Subcutaneous adipose tissue (tissue), 4 donors: ENCODE data around the gene SRSF1. TPM values are rescaled to one million over a fixed set of nuclear protein-coding genes. Genes with fewer than 3 reads are reported as not detected.

Source experiments
- total RNA-seq, 4 donors: library from RNA; depleted of rRNA; stranded (reverse); fragments of >200 nt; gene quantifications; one replicate each; pipeline ENCODE4 v1.1.0, GENCODE V29; 2016
- TF ChIP-seq, protein P1 (sequence below): fragments of 450-650 bp; IDR thresholded peaks from one replicate; pipeline ENCODE4 v1.5.1; 2016; ENCODE audit warnings: low read depth, mild to moderate bottlenecking, control low read depth, antibody characterized with exemption, moderate library complexity

Gene SRSF1, protein sequence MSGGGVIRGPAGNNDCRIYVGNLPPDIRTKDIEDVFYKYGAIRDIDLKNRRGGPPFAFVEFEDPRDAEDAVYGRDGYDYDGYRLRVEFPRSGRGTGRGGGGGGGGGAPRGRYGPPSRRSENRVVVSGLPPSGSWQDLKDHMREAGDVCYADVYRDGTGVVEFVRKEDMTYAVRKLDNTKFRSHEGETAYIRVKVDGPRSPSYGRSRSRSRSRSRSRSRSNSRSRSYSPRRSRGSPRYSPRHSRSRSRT
- total RNA-seq: 100 to 1,000 TPM; 115 to 271 (median 142) TPM

DNA sequence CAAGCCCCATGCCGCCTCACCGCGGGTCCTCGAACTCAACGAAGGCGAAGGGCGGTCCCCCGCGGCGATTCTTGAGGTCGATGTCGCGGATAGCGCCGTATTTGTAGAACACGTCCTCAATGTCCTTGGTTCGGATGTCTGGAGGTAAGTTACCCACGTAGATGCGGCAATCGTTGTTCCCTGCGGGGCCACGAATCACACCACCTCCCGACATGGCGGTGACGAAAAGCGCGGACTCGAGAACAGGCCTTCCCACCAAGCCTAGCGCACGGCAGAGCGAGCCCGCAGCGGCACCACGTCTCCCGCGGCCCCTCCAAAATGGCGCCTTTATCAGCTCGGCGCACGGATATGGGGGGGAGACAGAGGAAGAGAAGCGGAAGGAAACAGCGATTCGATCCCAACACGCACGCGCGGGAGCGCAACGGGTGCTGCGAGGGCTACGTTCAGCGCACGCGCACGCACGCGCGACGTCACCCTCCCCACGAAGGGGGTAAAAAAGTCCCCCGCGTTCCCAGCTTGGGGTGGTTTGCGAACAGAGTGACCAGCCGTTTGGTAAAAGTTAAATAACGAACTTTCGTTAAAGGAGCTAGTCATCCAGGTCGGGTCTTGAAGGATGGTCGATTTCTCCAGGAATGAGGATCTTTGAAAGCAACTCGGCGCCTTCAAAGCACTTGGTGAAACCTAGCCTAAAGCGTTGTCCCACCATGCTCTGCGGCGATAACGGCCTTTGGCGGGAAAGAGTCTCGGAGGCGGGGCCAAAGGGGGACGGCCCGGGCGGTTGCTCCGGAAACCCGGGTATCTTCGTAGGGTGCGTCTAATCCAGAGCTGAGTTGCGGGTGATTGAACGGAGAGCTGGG, at the start of gene SRSF1:
SRSF1 (minus strand) TSS at position 323 of the 857 bp plus-strand sequence; CDS start at position 214, 109 bp downstream.
- TF ChIP-seq, protein P1, sequence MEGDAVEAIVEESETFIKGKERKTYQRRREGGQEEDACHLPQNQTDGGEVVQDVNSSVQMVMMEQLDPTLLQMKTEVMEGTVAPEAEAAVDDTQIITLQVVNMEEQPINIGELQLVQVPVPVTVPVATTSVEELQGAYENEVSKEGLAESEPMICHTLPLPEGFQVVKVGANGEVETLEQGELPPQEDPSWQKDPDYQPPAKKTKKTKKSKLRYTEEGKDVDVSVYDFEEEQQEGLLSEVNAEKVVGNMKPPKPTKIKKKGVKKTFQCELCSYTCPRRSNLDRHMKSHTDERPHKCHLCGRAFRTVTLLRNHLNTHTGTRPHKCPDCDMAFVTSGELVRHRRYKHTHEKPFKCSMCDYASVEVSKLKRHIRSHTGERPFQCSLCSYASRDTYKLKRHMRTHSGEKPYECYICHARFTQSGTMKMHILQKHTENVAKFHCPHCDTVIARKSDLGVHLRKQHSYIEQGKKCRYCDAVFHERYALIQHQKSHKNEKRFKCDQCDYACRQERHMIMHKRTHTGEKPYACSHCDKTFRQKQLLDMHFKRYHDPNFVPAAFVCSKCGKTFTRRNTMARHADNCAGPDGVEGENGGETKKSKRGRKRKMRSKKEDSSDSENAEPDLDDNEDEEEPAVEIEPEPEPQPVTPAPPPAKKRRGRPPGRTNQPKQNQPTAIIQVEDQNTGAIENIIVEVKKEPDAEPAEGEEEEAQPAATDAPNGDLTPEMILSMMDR: no peak

DNA sequence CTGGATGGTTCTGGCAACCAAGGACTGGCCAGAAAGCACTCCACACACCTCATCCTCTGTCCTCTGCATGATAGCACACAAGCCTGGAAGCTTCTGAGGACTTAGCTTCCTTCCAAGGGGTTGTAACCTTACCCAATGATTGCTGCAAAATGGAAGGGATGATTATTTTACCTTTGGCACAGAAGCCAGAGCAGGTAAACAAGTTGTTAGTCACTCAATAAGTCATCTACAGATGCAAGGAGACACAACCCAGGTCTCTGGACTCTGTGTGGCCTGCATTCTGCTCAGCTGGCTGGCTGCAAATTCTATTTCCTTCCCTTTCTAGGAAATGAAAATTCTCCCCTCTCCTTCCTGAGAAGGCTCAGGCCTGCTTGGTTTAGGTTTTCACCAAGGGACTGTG, 49.4 kb upstream of the SRSF1 start:
- TF ChIP-seq, protein P1: no peak

DNA sequence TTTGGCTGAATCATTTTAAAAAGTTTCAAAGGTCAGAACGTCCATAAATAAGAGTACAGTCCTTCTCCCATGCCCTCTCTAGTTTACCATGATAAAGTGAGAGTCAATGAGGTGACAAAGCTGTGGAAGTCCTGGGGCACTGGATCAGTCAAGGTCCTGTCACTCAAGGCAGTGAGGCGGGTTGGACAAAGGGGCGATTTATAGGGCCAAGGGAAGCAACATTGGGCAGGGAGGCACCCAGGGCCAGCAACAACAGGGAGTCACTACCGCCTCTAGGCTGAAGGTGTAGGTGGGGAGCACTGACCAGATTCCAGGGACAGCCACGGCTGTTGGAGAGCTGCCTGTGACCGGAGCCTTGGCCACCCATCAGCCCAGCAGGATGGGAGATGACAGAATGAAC, 47.6 kb upstream of the SRSF1 start:
- TF ChIP-seq, protein P1: no peak

DNA sequence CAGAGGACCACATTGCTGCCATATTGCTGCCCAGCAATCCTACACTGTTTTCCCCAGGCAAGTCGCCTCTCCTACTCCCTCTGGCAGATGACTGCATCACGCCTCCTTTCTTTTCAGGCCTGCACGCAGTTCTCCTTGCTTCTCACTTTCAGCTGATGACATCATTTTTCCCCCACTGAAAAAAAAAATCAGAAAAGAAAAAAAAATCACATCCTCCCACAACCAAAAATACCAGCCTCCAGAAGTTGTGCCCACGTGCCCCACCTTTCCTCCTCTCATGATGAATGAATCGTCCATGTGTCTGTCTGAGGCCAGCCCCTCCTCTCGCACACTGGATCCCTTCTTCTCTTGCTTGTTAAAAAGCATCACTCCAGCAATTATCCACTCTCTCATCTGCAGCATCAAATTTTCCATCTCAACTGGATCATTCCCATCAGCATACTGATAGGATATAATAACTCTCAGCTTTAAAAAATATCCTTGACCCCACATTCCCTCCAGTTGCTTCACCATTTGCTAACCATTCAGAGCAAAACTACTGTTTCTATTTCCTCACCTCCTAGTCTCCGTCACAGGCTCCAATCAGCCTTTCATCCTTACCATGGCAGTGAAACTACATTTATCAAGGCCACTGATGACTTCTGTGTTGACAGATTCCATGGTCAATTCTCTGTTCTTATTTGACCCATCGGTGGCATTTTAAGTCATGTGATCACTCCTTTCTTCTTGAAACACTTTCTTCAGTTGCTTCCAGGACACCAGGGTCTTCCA, 46.1 kb upstream of the SRSF1 start:
- TF ChIP-seq, protein P1: no peak

DNA sequence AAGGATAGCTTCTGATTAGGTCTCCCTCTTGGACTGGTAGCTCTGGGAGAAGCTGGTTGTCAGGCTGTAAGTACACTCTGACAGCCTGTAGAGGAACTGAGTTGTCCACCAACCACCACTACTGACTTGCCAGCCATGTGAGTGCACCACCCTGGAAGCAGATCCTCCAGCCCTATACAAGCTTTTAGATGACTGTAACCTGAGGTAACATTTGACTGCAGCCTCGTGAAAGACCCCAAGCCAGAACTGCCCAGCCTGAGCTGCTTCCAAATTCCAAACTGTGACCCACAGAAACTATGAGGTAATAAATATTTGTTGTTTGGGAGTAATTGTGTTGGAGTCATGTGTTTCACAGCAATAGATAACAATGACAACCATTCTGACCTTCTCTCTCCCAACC, 45.4 kb upstream of the SRSF1 start:
- TF ChIP-seq, protein P1: no peak

DNA sequence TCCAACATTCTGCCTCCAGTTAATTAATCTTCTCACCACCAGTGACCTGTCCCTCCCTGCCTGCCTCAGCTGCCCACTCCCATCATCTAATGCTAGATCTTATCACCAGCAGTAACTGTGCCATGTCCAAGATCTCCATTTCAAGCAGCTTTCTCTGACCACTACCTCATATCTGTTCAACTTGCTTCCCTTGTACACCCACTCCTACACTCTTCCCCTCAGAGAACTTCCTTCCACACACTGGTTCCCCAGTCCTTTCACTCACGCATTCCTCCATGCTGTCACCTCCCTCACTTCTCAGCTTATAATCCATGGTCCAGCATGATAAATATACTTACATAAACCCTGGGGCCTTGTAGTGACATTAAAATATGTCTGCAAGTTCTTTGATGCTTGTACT, 44.4 kb upstream of the SRSF1 start:
- TF ChIP-seq, protein P1: no peak

DNA sequence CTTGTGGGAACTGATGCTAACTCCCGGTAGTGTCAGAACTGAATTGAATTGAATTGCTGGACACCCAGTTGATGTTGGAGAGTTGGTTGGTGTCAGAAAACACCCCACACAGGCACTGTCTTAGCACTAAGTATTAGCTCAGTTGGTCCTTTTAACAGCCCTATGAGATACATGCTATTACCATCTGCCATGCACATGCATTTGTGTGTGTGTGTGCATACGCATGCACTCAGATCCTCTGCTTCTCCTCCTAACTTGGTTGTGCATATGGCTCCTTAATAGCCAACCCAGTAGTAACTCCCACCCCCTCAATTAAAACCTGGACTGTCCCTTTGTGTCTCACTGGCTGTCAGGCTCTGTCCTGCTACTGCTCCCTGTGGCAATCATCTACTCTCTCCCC, 43.9 kb upstream of the SRSF1 start:
- TF ChIP-seq, protein P1: no peak
